Epithelial cell of proximal tubule (primary cell): ENCODE data around the gene ACTG1. TPM values are rescaled to one million over a fixed set of nuclear protein-coding genes. Genes with fewer than 3 reads are reported as not detected.

ENCODE experiments used
- DNase-seq: peaks from one replicate; pipeline ENCODE4 v3.0.0-alpha.2; 2011; ENCODE audit warnings: low read depth
- H3K4me3 ChIP-seq: 2 replicates; pipeline ENCODE4 v1.5.1; 2011; ENCODE audit warnings: low read depth, mild to moderate bottlenecking, low read length
- total RNA-seq: library from RNA; depleted of rRNA; stranded (reverse); fragments of >200 nt; gene quantifications from 2 replicates; pipeline ENCODE4 v1.2.3, GENCODE V29; 2015
- TF ChIP-seq, protein P1 (sequence below): conservative IDR thresholded peaks from 2 replicates; pipeline ENCODE4 v1.5.1; 2012; ENCODE audit warnings: low read depth, mild to moderate bottlenecking, low read length

Gene ACTG1
- total RNA-seq, 1 donor from 2014 or later: 8,322 TPM

DNA sequence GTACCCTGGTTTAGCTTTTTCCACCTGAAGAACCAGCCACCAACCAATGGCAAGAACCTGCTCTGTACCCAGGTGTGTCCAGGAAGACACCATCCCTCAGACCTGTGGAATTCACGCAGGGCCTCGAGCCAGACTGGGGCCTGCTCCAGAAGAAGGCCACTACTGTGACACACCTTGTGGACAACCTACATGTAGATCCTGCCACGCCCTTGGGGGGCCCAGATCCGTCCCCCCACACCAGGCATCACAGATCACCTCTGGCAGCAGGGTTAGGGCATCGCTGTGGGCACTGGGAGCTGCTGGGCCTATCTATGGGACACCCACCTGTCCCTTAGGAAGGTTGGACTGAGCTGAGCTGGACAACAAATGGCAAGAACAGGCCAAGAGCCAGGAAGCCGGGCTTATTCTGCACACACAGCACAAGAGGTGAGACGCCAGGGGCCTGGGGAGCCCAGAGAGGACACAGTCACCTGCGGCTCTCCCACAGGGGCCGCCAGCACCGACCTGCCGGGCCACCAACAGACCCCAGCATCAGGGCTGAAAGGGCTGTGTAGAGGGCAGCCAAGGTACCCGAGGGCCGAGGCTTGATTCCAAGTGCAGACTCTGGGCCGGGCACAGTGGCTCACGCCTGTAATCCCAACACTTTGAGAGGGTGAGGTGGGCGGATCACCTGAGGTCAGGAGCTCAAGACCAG, 31.8 kb upstream of the ACTG1 start:
- H3K4me3 ChIP-seq: no peak overlapping the region
- no peak for DNase-seq
- TF ChIP-seq, protein P1, sequence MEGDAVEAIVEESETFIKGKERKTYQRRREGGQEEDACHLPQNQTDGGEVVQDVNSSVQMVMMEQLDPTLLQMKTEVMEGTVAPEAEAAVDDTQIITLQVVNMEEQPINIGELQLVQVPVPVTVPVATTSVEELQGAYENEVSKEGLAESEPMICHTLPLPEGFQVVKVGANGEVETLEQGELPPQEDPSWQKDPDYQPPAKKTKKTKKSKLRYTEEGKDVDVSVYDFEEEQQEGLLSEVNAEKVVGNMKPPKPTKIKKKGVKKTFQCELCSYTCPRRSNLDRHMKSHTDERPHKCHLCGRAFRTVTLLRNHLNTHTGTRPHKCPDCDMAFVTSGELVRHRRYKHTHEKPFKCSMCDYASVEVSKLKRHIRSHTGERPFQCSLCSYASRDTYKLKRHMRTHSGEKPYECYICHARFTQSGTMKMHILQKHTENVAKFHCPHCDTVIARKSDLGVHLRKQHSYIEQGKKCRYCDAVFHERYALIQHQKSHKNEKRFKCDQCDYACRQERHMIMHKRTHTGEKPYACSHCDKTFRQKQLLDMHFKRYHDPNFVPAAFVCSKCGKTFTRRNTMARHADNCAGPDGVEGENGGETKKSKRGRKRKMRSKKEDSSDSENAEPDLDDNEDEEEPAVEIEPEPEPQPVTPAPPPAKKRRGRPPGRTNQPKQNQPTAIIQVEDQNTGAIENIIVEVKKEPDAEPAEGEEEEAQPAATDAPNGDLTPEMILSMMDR: no peak

DNA sequence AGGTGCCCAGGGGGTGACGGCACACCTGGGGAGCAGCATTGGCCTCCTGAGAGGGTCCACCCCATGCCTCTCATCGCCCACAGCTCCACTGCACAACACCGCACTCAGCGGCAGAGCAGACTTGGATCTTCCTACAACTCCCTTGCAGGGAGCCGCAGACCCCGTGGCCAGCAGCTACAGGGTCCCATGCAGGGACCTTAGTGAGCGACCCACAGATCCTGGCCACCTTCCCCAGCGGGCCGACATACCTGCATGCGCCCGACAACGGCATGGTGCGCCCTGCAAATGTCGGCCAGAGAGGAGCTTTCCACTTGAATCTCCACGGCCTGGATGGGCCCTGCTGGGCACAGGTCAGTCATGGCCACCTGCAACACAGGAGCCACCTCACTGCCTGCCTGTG, 31.2 kb upstream of the ACTG1 start:
- H3K4me3 ChIP-seq: no peak overlapping the region
- TF ChIP-seq, protein P1: no peak

DNA sequence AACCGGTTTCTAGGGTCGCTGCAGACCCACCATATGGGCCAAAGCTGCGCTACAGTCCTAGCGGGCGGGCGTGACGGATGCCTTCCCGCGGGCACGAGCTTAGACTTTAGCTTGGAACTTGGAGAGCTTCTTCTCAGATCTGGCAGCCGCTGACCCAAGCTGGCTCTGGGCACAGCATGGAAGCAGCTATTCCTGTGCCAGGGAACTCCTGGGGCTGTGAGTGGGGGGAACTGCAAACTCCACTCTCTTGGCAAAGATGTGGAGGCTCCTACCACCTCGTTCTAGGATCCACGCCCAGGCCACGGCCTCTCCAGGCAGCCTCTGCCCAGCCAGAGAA, 30.7 kb upstream of the ACTG1 start:
- no peak overlapping the region for H3K4me3 ChIP-seq
- DNase-seq: no peak
- TF ChIP-seq, protein P1: no peak

More for the DNA sequence above, 31.2 kb upstream of the ACTG1 start:
- DNase-seq: no peak

DNA sequence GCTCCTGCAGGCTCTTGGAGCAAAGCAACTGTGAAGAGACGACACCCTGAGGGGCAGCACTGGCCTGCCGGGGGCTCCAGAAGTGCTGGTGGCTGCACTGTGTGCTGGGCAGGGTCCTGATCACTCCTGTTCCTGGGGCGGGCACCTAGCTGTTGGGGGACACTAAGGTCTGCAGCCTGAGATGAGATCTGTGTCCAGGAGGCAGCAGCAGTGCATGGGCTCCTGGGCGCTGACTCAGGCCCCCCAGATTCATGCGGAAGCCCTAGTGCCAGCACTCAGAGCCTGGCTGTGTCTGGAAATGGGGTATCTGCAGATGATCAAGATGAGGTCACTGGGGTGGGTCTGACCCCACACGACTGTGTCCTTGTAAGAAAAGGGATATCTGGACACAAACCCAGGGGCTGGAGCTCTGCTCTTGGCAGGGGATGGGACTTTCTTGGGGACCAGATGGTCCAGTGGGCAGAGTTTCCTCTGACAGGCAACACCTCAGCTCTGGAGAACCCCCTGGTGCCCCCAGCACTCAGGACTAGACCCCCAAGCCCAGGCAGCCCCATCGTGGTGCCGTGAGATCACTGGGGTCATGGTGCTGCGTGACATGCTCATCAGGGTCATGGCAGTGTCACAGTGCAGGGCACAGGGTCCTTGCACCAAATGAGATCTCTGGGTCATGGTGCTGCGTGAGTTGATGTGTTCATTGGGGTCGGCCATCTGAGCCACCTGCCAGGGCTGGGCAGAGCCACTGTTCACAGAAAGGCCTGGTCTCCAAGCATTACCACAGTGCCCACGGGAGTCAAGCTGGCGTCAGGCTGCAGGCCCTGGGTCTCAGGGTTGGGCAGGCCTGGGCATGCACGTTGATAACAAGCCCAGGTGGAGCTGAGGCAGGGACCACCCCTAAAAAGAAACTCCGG, 30.1 kb upstream of the ACTG1 start:
- TF ChIP-seq, protein P1: no peak
- no peak for DNase-seq

DNA sequence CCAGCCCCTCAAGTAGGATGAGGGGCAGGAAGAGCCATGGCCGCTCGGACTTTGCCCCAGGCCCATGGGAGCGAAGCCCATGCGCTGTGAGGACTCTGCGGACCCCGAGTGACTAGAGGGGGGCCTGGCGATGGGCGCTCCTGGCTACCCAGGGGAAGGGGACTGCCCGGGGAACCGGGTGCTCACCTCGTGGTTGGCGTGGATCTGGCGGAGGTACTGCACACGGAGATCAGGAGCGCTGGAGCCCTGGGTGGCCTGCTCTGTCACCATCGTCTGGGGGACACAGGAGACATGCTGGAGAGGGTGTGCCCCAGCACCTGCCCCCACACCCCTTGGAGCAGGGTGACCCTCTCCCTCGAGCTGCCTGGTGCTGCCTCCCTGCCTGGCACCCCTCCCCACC, 28.5 kb upstream of the ACTG1 start:
- no peak overlapping the region for H3K4me3 ChIP-seq
- DNase-seq: no peak
- TF ChIP-seq, protein P1: no peak

More for the DNA sequence above, 30.1 kb upstream of the ACTG1 start:
- H3K4me3 ChIP-seq: no peak overlapping the region

DNA sequence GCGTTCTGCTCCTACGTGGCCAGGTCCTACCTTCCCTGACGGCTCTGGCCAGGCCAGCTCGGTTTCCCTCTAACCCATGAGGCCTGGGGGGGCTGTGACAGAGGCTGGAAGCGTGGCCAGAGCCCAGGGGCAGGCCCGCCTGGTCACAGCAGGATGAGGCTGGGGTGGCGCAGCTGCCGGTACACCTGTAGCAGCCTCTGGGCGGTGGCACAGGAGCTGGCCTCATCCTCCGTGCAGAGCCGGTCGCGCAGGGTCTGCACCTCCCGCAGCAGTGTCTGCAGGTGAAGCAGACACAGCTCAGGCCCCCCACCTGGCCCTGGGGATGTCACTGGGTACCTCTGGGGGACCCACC, 28.1 kb upstream of the ACTG1 start:
- DNase-seq: no peak

More for the DNA sequence above, 28.1 kb upstream of the ACTG1 start:
- TF ChIP-seq, protein P1: no peak
- no peak overlapping the region for H3K4me3 ChIP-seq
